Psoas muscle (tissue), 8 donors: ENCODE results near the gene THEMIS. TPM values are rescaled to one million over a fixed set of nuclear protein-coding genes. Genes with fewer than 3 reads are reported as not detected.

Source experiments
- ATAC-seq, 4 donors: fragments of 200-7000 bp; cut with Tn5 transposase; one replicate each; pipeline ENCODE4 v1.9.1; 2020; ENCODE audit warnings: moderate library complexity in 3 of 4, mild to moderate bottlenecking in 2 of 4
- DNase-seq, 2 donors: peaks; one replicate each; pipeline ENCODE4 v3.0.0-alpha.2; 2020
- H3K27ac ChIP-seq: fragments of 200-600 bp; one replicate; pipeline ENCODE4 v1.8.0; 2022
- H3K27me3 ChIP-seq, 3 donors: fragments of 200-600 bp in 1 of 3; one replicate each; pipeline versions ENCODE4 v1.6.1 to v1.8.0; 2013 to 2022; ENCODE audit warnings: low read length in 2 of 3, mild to moderate bottlenecking in 2 of 3, moderate library complexity in 1 of 3; ENCODE audit not compliant: insufficient read depth in 3 of 3
- H3K36me3 ChIP-seq, 2 donors: fragments of 200-600 bp in 1 of 2; one replicate each; pipeline versions ENCODE4 v1.6.1 to v1.8.0; 2013 to 2022; ENCODE audit warnings: low read depth in 1 of 2, mild to moderate bottlenecking in 1 of 2, moderate library complexity in 1 of 2; ENCODE audit not compliant: insufficient read depth in 1 of 2
- H3K4me1 ChIP-seq: fragments of 200-600 bp; one replicate; pipeline ENCODE4 v1.8.0; 2022
- H3K4me3 ChIP-seq: fragments of 200-600 bp; one replicate; pipeline ENCODE4 v1.8.0; 2022; ENCODE audit warnings: mild to moderate bottlenecking
- H3K9me3 ChIP-seq: fragments of 200-600 bp; one replicate; pipeline ENCODE4 v1.8.0; 2022
- CTCF ChIP-seq: fragments of 200-600 bp; IDR thresholded peaks from one replicate; pipeline ENCODE4 v1.8.0; 2022; ENCODE audit warnings: antibody characterized with exemption
- WGBS, 3 donors: extraction: QIAGEN DNeasy Blood & Tissue Kit; methylation state at CpG; one replicate each; pipeline versions ENCODE4 v1.1.6 to v1.1.7; 2013; 5-methylcytosine and 5-hydroxymethylcytosine counted together
- intact Hi-C, 2 donors: fragments of 100-400 bp; cut with DNase I; formaldehyde crosslinking; loops; one replicate each; pipeline versions ENCODE4 v1.11.0 to v1.14.2; 2022
- polyA plus RNA-seq, 3 donors: library from polyadenylated mRNA; stranded (reverse); fragments of 200-250 nt; gene quantifications; one replicate each; pipeline ENCODE4 v1.2.3, GENCODE V29; 2013
- total RNA-seq, 4 donors: library from RNA; stranded (reverse); fragmentation: NEBNext Ultra II Directional in 2 of 4; extraction: Animal tissue kit (Norgen Biotek cat#: 25700) in 2 of 4; gene quantifications; one replicate each; pipeline versions ENCODE4 v1.2.1 to v1.2.4, GENCODE V29; 2021 to 2023
- donor health status: healthy with polysubstance abuse.
- donor health status: DM: no; HTN: no; CAD: no; lungs with moderate emphysema.
- donor health status: Bipolar disorder and iron deficiency.
- donor health status: healthy.
- donor health status: DM: yes; HTN: yes; CAD: no.
- donor health status: DM: no; HTN: no; CAD: no.
- donor health status: DM: no; HTN: no; CAD: no.
- donor health status: DM: yes; HTN: yes; CAD: no.

The THEMIS gene
- total and polyA plus RNA-seq, 7 donors = 0.04 to 0.61 (median 0.17) TPM; not detected in 3

DNA sequence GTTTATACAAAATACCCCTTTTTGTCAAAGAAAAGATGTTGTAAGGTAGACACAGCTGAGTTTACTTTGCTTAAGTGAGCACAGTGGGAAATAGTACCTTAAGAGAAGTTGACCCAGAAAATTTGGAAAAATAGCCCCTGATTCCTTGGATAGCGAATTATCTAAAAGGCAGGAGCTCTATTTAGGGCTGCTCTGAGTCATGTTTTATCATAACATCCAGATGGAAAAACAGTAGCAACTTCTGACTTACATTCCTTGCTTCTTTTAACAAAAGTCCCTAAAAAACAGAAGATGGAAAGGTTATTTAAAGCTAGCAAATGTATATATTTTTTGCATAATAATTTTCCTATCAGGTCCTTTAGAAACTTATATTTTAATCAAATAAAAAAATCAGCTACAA lies 59.0 kb downstream of the THEMIS start:
- no peak for TF ChIP-seq CTCF
- Histone ChIP-seq H3K36me3 (no peaks in the 10 kb centered on the region), H3K4me3 (no peak overlapping the region), H3K4me1 (no peaks in the 10 kb centered on the region), H3K9me3 (no peaks in the 10 kb centered on the region), H3K27me3 (no peaks in the 10 kb centered on the region), H3K27ac (no peak overlapping the region)
- no peak for DNase-seq
- ATAC-seq = no peak
- intact Hi-C loops = no loop called here
- WGBS, 3 donors = 58 to 68% (median 68%) methylated on average over 1 of the region's 1 CpG

DNA sequence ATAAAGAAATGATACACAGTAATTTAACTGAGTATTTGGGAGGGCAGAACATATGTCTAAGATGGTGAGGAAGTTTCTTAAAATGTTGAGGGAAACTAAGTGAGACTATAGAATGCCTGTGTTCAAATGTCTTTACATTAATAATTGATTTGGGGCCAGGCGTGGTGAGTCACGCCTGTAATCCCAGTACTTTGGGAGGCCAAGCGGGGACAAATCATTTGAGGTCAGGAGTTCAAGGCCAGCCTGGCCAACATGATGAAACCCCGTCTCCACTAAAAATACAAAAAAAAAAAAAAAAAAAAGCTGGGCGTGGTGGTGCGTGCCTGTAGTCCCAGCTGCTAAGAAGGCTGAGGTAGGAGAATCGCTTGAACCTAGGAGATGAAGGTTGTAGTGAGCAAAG lies 66.7 kb downstream of the THEMIS start:
- TF ChIP-seq CTCF = no peak
- H3K27ac ChIP-seq = no peak overlapping the region
- no peaks in the 10 kb centered on the region for H3K27me3 ChIP-seq
- intact Hi-C loops = no loop called here
- H3K36me3 ChIP-seq = no peaks in the 10 kb centered on the region
- no peak overlapping the region for H3K4me3 ChIP-seq
- 78 to 83% (median 79%) methylated on average over 7 of the region's 7 CpGs for WGBS, 3 donors
- no peaks in the 10 kb centered on the region for H3K4me1 ChIP-seq
- ATAC-seq = no peak
- no peaks in the 10 kb centered on the region for H3K9me3 ChIP-seq
- DNase-seq = no peak

- intact Hi-C loops = no loop called here
- no peaks in the 10 kb centered on the region for H3K36me3 ChIP-seq
- H3K27ac ChIP-seq = no peak overlapping the region
- no peak overlapping the region for H3K4me3 ChIP-seq
- no peaks in the 10 kb centered on the region for H3K9me3 ChIP-seq
- DNase-seq (no peak), ATAC-seq (no peak)
- no peak for TF ChIP-seq CTCF
- no peaks in the 10 kb centered on the region for H3K4me1 ChIP-seq
- H3K27me3 ChIP-seq = no peaks in the 10 kb centered on the region
Measured at GRCh38 chr6:127833336-127833735, 67.5 kb downstream of the THEMIS start.

GRCh38 chr6:127832381-127832780 lies 68.5 kb downstream of the THEMIS start:
- Histone ChIP-seq H3K27me3 (no peaks in the 10 kb centered on the region), H3K4me1 (no peaks in the 10 kb centered on the region), H3K9me3 (no peaks in the 10 kb centered on the region), H3K36me3 (no peaks in the 10 kb centered on the region), H3K27ac (no peak overlapping the region), H3K4me3 (no peak overlapping the region)
- intact Hi-C loops = no loop called here
- WGBS, 3 donors = 12 to 34% (median 23%) methylated on average over 1 of the region's 1 CpG
- ATAC-seq = no peak
- no peak for DNase-seq
- TF ChIP-seq CTCF = no peak

- Histone ChIP-seq H3K4me1 (no peaks in the 10 kb centered on the region), H3K27me3 (no peaks in the 10 kb centered on the region), H3K9me3 (no peaks in the 10 kb centered on the region), H3K36me3 (no peaks in the 10 kb centered on the region), H3K27ac (no peak overlapping the region), H3K4me3 (no peak overlapping the region)
- TF ChIP-seq CTCF = no peak
- intact Hi-C loops = no loop called here
- no peak for ATAC-seq
- WGBS, 3 donors = 43 to 70% (median 66%) methylated on average over 3 of the region's 3 CpGs
- no peak for DNase-seq
Measured at GRCh38 chr6:127824061-127824460, 76.8 kb downstream of the THEMIS start.
